ENCODE data around the gene SLC25A34.
A peak's percentile ranks its signal among the peaks of the same experiment; 100 is the strongest.
"Not testable (repeated sequence)": the region's sequence is repeated elsewhere in the genome, so short reads cannot be mapped to it uniquely, and the experiment has no call there.

Gene SLC25A34

DNA sequence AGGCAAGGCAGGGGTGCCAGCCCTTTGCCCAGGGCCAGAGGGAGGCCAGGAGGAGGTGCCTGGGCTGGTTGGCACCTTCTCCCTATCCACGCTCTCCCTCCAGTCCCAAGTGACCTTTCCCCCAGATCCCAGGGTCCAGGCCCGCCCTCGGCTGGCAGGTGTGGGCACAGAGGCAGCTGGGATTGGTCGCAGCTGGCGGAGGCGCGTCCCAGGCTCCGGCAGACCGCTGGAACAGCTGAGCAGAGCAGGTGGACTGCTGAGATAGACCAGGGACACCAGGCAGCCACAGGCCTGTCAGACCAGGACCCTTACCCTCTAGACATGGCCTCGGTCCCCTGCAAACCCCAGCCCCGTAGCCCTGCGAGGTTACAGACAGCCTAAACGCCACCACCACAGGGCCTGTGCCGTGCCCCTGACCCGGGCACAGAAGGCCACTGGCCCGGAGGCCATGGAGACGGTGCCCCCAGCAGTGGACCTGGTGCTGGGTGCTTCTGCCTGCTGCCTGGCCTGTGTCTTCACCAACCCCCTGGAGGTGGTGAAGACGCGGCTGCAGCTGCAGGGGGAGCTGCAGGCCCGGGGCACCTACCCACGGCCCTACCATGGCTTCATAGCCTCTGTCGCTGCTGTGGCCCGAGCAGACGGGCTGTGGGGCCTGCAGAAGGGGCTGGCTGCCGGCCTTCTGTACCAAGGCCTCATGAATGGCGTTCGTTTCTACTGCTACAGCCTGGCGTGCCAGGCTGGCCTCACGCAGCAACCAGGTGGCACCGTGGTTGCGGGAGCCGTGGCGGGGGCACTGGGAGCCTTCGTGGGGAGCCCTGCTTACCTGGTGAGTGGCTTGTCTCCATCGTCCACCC, at the start of gene SLC25A34:
SLC25A34 (plus strand) TSS at position 221 of the 854 bp plus-strand sequence; CDS start at position 449, 228 bp downstream.
- no peak for DNase-seq (ENCODE audit: low read depth)

GRCh38 chr1:15687446-15687845, 48.6 kb upstream of the SLC25A34 start:
- DNase-seq (ENCODE audit: low read depth): no peak

DNA sequence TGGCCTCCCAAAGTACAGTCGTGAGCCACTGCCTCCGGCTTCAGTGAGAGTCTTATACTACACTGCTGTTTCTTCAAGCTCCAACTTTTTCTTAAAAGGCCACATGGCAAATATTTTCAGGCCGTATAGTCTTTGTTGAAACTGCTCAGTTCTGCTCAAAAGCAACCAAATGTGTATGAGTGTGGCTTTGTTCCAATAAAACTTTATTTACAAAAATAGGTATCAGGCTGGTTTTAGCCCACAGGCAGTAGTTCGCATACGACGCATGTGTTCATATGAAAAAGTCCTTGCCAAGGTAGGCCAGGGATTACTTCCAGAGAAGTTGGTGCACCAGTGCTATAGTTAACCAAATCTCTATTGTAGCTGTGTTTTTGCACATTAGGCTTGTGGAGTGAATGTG, 45.7 kb upstream of the SLC25A34 start:
- no peak for DNase-seq (ENCODE audit: low read depth)

GRCh38 chr1:15691434-15692032, 44.5 kb upstream of the SLC25A34 start:
- DNase-seq (ENCODE audit: low read depth): no peak

GRCh38 chr1:15692121-15692682, 43.9 kb upstream of the SLC25A34 start:
- no peak for DNase-seq (ENCODE audit: low read depth)

- DNase-seq (ENCODE audit: low read depth): no peak
Measured at GRCh38 chr1:15693371-15693770, 42.7 kb upstream of the SLC25A34 start.

- no peak for DNase-seq (ENCODE audit: low read depth)
Measured at GRCh38 chr1:15696956-15697521, 39.0 kb upstream of the SLC25A34 start.

DNA sequence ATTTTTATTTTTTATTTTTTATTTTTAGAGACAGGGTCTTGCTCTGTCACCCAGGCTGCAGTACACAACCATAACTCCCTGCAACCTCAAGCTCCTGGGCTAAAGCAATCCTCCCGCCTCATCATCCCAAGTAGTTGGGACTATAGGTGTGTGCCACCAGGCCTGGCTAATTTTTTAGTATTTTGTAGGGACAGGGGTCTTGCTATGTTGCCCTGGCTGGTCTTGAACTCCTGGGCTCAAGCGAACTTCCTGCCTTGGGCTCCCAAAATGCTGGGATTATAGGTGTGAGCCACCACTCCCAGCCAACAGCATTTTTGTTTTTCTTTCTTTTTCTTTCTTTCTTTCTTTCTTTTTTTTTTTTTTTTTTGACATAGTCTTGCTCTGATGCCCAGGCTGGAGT, 37.9 kb upstream of the SLC25A34 start:
- DNase-seq (ENCODE audit: low read depth): no peak

GRCh38 chr1:15699321-15699720, 36.7 kb upstream of the SLC25A34 start:
- DNase-seq (ENCODE audit: low read depth): not testable (repeated sequence)

DNA sequence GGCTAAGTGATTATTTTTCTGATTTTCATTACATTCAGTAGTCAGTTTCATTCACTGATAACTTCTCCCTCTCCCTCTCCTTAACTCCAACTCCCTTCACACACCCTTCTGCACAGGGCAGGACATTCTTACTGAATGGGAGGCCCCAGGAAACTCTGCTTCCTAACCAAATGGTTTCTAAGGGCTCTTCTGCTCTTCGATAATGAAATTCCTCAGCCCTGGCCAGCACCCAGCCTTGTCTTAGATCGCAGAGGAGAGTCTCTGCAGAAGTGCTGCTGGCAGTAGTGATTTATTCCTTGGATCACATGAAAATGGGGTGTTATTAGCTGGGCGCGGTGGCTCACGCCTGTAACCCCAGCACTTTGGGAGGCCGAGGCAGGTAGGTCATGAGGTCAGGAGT, 35.5 kb upstream of the SLC25A34 start:
- DNase-seq (ENCODE audit: low read depth): peak; percentile 54

- no peak for DNase-seq (ENCODE audit: low read depth)
Measured at GRCh38 chr1:15701784-15702183, 34.3 kb upstream of the SLC25A34 start.

DNA sequence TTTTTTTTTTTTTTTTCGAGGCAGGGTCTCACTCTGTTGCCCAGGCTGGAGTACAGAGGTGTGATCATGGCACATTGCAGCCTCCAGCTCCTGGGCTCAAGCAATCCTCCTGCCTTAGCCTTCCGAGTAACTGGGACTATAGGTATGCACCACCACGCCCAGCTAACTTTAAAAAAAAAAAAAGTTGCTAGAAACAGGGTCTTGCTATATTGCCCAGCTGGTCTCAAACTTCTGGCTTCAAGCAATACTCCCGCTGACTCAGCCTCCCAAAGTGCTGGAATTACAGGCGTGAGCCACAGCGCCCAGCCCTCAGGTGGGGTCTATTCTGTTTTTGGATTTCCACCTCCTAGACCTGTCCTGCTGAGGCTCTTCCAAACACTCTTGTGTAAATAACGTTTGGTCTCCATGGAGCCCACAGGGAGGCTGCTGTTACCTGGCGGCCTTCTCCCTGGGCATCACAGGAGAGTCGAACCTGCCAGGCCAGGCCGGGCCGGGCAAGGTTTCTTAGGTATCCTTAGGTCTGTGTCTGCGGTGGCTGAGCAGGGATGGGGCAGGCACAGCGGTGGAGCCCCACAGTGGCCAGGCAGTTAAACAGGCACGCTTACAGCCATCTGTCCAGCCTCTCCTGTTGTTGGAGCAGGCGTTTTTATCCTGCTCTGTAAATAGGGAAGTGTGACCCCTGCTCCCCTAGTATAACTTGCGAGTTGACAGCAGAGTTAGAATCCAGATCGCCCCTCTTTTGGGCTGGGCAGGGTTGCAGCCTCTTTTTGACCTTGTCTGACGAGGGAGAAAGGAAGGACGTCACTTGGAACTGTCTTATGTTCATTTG, 33.1 kb upstream of the SLC25A34 start:
- DNase-seq (ENCODE audit: low read depth): no peak

GRCh38 chr1:15703562-15703961, 32.5 kb upstream of the SLC25A34 start:
- peak; percentile 89 for DNase-seq (ENCODE audit: low read depth)

DNA sequence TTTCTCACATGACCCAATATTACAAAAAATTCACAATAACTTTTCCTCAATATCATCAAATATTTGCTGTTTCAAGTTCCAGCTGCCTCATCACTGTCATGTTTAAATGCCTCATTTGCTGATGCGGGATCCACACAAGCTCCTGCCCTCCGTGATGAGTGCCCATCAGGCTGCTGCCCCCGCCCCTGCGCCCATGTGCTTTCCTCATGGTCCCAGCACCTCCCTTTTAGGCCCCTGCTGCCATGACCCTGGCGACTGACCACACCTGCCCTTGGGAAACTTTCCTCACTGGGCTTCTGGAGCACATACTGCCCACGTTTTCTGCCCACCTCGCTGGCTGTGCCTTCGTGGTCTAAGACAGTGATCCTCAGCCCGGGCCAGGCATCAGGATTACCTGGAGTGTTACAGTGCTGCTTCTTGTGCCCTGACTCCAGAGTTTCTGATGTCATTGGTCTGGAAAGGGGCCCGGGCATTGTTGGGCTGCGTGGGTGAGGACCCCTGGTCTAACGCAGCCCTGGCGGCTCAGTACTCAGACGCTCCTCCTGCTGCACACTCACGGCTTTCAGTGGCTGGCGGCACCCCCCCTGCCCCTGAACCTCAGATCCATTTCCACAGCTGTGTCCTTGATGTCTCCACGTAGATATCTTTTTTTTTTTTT, 31.4 kb upstream of the SLC25A34 start:
- no peak for DNase-seq (ENCODE audit: low read depth)

DNA sequence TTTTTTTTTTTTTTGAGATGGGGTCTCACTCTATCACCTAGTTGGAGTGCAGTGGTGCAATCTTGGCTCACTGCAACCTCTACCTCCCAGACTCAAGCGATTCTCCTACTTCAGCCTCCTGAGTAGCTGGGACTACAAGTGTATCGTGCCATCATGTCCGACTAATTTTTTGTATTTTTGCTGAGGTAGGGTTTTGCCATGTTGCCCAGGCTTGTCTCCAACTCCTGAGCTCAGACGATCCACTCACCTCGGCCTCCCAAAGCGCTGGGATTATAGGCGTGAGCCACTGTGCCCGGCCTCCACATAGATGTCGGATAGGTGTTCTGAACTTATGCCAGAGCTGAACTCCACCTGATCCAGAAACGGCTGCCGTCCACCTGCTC, 30.9 kb upstream of the SLC25A34 start:
- DNase-seq (ENCODE audit: low read depth): no peak

- DNase-seq (ENCODE audit: low read depth): no peak
Measured at GRCh38 chr1:15706751-15707150, 29.3 kb upstream of the SLC25A34 start.

GRCh38 chr1:15707239-15707925, 28.7 kb upstream of the SLC25A34 start:
- DNase-seq (ENCODE audit: low read depth): no peak

GRCh38 chr1:15708486-15709137, 27.4 kb upstream of the SLC25A34 start:
- DNase-seq (ENCODE audit: low read depth): no peak

- no peak for DNase-seq (ENCODE audit: low read depth)
Measured at GRCh38 chr1:15709226-15709625, 26.8 kb upstream of the SLC25A34 start.

DNA sequence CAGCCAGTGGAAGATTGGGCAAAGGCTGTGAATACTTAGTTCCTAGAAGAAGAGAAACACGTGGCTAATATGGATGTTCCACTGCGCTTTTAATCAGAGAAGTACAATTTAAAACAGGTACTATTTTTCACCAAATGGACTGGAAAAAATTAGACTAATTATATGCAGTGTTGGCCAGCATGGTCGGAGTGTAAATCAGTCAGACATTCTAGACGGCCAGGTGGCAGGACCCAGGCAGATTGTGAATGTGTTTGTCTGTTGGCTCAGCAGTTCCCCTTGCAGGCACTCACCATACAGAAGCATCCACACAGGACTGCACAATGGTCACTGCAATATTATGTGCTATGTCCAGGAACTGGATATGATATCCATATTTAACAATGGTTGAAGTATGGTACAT, 23.9 kb upstream of the SLC25A34 start:
- DNase-seq (ENCODE audit: low read depth): no peak
